Adipose tissue (tissue), 3 donors: Measurements from ENCODE around the gene CDKL1. TPM values are rescaled to one million over a fixed set of nuclear protein-coding genes. Genes with fewer than 3 reads are reported as not detected.
A peak's percentile ranks its signal among the peaks of the same experiment; 100 is the strongest.

ENCODE experiments used
- H3K27ac ChIP-seq: one replicate; pipeline ENCODE4 v1.5.1; 2013; ENCODE audit warnings: low read depth, low read length
- WGBS, 3 donors: extraction: QIAGEN DNeasy Blood & Tissue Kit; methylation state at CpG; one replicate each; pipeline ENCODE4 v1.1.7; 2013; 5-methylcytosine and 5-hydroxymethylcytosine counted together
- polyA plus RNA-seq, 3 donors: library from polyadenylated mRNA; stranded (reverse); fragments of 200-250 nt; gene quantifications; one replicate each; pipeline ENCODE4 v1.2.3, GENCODE V29; 2013
- donor health status: healthy with polysubstance abuse.
- donor health status: Bipolar disorder and iron deficiency.
- donor health status: healthy.

The CDKL1 gene
- polyA plus RNA-seq, 3 donors, result 1.2 to 9.7 (median 5.0) TPM

- H3K27ac ChIP-seq, result no peak overlapping the region
- 1 to 4% (median 4%) methylated on average over 18 of the region's 18 CpGs for WGBS, 3 donors
Measured at GRCh38 chr14:50312734-50313054, 84.0 kb downstream of the CDKL1 start.

DNA sequence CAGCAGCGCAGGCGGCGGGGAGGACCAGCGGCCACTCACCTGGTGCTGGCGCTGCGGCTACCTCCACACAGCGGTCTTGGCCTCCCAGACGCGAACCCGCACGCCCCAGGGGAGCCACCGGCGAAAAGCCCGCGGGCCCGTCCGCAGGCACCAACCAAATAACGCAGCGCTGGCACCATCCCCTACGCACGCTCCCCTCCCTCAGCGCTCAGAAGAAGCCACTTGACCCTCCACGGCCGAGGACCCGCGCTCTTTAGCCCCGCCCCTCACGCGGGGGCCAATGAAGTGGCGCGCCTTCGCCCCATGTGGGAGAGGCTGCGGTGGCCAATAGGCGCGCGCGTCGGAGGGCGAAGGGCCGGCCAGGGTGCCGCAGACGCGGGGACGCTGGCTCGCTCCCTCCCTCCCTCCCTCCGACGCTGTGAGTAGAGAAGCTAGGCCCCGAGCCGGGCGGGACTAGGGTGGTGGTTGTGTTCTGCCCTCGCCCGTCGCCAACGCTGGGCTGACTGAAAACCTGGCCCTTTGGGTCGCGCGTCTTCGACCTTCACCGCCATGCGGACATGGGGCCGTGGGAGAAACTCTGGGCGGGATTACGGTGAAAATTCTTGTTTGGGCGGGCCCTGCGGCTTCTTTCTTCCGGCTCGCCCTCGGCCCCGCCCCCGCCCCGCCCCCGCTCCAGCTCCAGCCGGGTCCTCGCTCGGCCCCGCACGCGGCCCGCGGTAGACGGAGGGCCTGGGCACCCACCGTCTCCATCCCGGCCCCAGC is 84.5 kb downstream of the CDKL1 start, which contains the start of the genes DMAC2L and L2HGDH:
Gene DMAC2L (plus strand): TSS at position 353 of the 762 bp plus-strand sequence. CDS start 9,164 bp downstream, outside the sequence.
Gene L2HGDH (minus strand): TSS at position 258 of the 762 bp plus-strand sequence. CDS start 79 bp downstream, at position 179.
- peak within 1 kb of the TSS; percentile 1 for H3K27ac ChIP-seq
- 0% methylated on average over 75 to 83 of the region's 83 CpGs for WGBS, 3 donors

DNA sequence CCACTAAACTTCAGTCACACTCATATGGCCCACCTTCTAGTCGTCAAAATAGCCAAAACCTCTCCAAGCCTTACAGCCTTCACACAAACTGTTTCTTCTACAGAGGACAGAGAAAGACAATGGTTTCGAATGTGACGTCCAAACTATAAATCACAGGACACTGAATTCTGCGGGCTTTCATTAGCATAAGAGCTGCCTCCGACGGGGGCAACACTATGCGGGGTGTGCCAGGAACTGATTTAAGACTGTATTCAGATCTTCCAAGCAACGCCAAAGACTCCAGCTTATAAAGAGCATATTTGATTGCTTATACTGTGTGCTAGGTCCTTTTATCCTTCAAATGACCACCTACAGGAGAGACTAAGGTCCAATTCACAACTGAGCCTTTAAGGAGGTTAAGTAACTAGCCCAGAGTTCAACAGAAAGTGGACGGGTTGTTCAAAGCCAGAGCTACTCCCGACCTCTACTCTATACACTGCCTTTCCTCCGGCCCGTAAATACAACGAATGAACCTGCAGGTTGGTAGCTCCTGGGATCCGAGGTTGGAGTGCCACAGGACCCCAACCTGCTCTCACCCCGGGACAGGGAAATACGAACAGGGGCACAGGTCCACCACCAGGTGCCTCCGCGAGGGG is 85.2 kb downstream of the CDKL1 start:
- H3K27ac ChIP-seq, result no peak overlapping the region
- 3 to 4% (median 4%) methylated on average over 18 of the region's 18 CpGs for WGBS, 3 donors

- 90 to 98% (median 96%) methylated on average over 4 of the region's 4 CpGs for WGBS, 3 donors
Measured at GRCh38 chr14:50310445-50310844, 86.2 kb downstream of the CDKL1 start.

DNA sequence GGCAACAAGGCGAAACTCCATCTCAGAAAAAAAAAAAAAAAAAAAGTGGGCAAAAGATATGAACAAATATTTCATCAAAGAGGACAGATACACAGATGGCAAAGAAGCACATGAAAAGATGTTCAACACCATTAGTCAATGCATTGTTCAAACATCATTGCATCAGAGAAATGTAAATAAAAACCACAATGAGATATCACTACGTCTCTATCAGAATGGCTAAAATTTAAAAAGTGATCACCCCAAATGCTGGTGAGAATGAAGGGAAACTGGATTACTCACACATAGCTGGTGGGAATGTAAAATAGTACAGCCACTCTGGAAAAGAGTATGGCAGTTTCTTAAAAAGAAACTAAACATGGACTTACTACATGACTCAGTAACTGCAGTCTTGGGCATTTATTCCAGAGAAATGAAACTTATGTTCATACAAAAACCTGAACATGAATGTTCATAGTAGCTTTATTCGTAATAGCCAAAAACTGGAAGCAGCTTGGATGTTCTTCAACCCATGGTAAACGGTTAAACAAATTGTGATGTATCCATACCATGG is 88.2 kb downstream of the CDKL1 start:
- 84 to 95% (median 88%) methylated on average over 4 of the region's 4 CpGs for WGBS, 3 donors
- H3K27ac ChIP-seq, result no peak overlapping the region

More at GRCh38 chr14:50310445-50310844, 86.2 kb downstream of the CDKL1 start:
- no peak overlapping the region for H3K27ac ChIP-seq

GRCh38 chr14:50303744-50304471 is 92.8 kb downstream of the CDKL1 start:
- WGBS, 3 donors, result 54 to 69% (median 67%) methylated on average over 7 to 8 of the region's 8 CpGs
- no peak overlapping the region for H3K27ac ChIP-seq

- H3K27ac ChIP-seq, result no peak overlapping the region
Measured at GRCh38 chr14:50301914-50302313, 94.8 kb downstream of the CDKL1 start.

GRCh38 chr14:50299585-50299984 is 97.1 kb downstream of the CDKL1 start:
- 94 to 99% (median 97%) methylated on average over 2 of the region's 2 CpGs for WGBS, 3 donors
- H3K27ac ChIP-seq, result no peak overlapping the region

- 86 to 99% (median 96%) methylated on average over 5 of the region's 5 CpGs for WGBS, 3 donors
- H3K27ac ChIP-seq, result no peak overlapping the region
Measured at GRCh38 chr14:50290306-50290705, 106.4 kb downstream of the CDKL1 start.

DNA sequence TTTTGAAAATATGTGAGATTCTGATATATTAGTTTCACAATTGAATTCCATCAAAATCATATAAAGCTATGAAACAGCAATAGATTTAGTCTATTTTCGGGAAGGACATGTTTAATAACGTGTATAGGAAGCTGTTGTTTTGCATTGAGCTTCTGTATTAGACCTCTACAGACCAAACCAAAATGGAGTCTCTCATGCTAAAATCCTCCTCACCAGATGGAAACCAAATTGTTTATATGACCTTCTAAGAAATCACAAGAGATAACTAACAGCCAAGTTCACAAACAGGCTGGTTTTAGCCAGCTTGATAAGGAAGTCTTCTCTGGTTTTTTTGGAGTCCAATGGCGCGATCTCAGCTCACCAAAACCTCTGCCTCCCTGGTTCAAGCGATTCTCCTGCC is 108.5 kb downstream of the CDKL1 start:
- no peak overlapping the region for H3K27ac ChIP-seq
- 97 to 99% (median 98%) methylated on average over 5 of the region's 5 CpGs for WGBS, 3 donors

DNA sequence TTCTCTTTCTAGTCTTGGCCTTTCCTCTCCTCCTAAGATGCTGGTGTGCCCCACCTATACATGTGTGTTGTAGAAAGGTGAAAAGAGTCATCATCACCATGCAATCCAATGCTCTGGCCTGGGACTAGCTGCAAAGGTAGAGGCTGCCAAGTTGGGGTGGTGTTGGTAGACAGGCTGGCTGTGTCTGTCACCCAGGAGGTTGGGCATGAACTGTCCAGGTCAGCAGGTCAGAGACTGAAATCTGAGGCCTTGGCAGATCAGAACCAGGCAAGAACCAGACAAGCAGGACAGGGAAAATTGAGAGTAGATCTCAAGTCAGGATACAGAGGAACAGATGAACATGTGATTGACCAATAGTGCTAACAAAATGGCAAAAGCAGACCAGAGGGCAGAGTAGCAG is 110.8 kb downstream of the CDKL1 start:
- H3K27ac ChIP-seq, result no peak overlapping the region

Other genes with a start within 250 kb of the CDKL1 start
- gene SOS2, start 165.3 kb downstream of the CDKL1 start, polyA plus RNA-seq, result 10 to 100 TPM in 2 of 3 donors, 1 to 10 TPM in 1; 5.7 to 13.4 (median 11.1) TPM
- 1 to 10 TPM; 1.8 to 4.2 (median 3.3) TPM for gene L2HGDH, start 84.7 kb downstream of the CDKL1 start, polyA plus RNA-seq
- 10 to 100 TPM; 12.4 to 24.0 (median 14.6) TPM for gene DMAC2L, start 84.6 kb downstream of the CDKL1 start, polyA plus RNA-seq
- 10 to 100 TPM; 13.0 to 23.6 (median 20.6) TPM for gene MAP4K5, start 135.7 kb upstream of the CDKL1 start, polyA plus RNA-seq
- 1 to 10 TPM; 1.6 to 4.1 (median 2.9) TPM for gene ATL1, start 163.3 kb upstream of the CDKL1 start, polyA plus RNA-seq